Measurements from ENCODE around the gene GSTK1. TPM values are rescaled to one million over a fixed set of nuclear protein-coding genes. Genes with fewer than 3 reads are reported as not detected.

Gene GSTK1
- total and polyA plus RNA-seq, 10 of the 15 experiments (the other 5 are each of a cell fraction or from before 2014, with no cell fraction given): 76.2 to 166 (median 127) TPM

DNA sequence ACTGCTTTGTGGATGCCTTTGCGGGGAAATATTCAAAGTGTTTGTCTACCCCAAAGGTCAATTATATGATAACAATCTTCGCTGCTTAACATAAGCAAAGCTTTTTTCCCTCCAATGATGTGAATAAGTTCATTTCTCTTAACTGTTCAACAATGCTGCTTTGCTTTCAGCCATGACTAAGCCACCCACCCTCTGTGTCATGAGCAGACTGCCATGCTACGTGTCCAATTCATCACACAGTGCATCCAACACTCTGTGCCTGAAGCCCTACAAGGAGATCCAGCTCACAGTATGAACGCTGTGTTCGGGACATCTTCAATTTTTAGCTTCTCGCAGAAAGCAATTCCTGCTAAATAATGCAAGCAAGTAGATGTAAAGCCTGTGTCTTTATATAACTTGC is 47.1 kb upstream of the GSTK1 start:
- Histone ChIP-seq H3K27ac (ENCODE audit: control insufficient read depth, insufficient read depth) (no peak overlapping the region), H3K4me3 (no peak overlapping the region), H4K20me1 (ENCODE audit: control insufficient read depth, insufficient read depth) (no peaks in the 10 kb centered on the region), H3K4me1 (ENCODE audit: control insufficient read depth, insufficient read depth, low read length) (no peaks in the 10 kb centered on the region), H3K27me3 (replicated peaks in 1 of 2; ENCODE audit: control insufficient read depth in 2 of 2, insufficient read depth in 2 of 2, low read length in 1 of 2) (no peaks in the 10 kb centered on the region; a peak in 2 of 4 replicates), H3K79me2 (ENCODE audit: control insufficient read depth, insufficient read depth, low read length) (no peaks in the 10 kb centered on the region), H3K36me3 (ENCODE audit: control insufficient read depth in 2 of 2, insufficient read depth in 2 of 2, low read length in 1 of 2) (no peaks in the 10 kb centered on the region), H2AFZ (ENCODE audit: control insufficient read depth, low read depth, low read length) (no peak overlapping the region), H3K9me3 (replicated peaks; ENCODE audit: control insufficient read depth, insufficient read depth, low read length) (no peaks in the 10 kb centered on the region), H3K4me2 (ENCODE audit: control insufficient read depth, insufficient read depth) (no peak overlapping the region), H3K9ac (ENCODE audit: control insufficient read depth, insufficient read depth, low read length) (no peak overlapping the region)
- in situ Hi-C loops (cut with MboI) (loop anchor here (5.0 to 10.0 kb wide), 3 partner anchors 209 to 581 kb away; no protein-coding TSS in a partner anchor), intact Hi-C loops (cut with micrococcal nuclease; ENCODE audit: unreplicated experiment) (loop anchor here (5.0 to 10.0 kb wide), 2 partner anchors 584 to 611 kb away; no protein-coding TSS in a partner anchor)
- POLR2A ChIA-PET: interaction anchor here (0.5 kb wide), 1 partner anchor 249 kb away, joined by 4 read pairs; no protein-coding TSS in a partner anchor
- CTCF ChIA-PET: interaction anchor here (1.0 to 11.5 kb wide), 11 partner anchors 10 to 503 kb away, joined by 3 to 434 read pairs (median 9); no protein-coding TSS in a partner anchor
- WGBS (ENCODE audit: insufficient coverage, insufficient replicate concordance, low lambda C conversion rate, missing lambda C conversion rate): 44% methylated on average over 6 of the region's 6 CpGs
- TF ChIP-seq SPI1 (IDR thresholded peaks at IDR 0.05; ENCODE audit: borderline replicate concordance, insufficient read depth, low read depth, low read length): no peak
- TF ChIP-seq, protein P1, sequence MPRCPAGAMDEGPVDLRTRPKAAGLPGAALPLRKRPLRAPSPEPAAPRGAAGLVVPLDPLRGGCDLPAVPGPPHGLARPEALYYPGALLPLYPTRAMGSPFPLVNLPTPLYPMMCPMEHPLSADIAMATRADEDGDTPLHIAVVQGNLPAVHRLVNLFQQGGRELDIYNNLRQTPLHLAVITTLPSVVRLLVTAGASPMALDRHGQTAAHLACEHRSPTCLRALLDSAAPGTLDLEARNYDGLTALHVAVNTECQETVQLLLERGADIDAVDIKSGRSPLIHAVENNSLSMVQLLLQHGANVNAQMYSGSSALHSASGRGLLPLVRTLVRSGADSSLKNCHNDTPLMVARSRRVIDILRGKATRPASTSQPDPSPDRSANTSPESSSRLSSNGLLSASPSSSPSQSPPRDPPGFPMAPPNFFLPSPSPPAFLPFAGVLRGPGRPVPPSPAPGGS (IDR thresholded peaks at IDR 0.05; ENCODE audit: borderline replicate concordance, insufficient read depth, low read depth, low read length, poor library complexity, severe bottlenecking): no peak
- no peak for TF ChIP-seq CEBPB (IDR thresholded peaks at IDR 0.05; ENCODE audit: borderline replicate concordance in 1 of 2, low read depth in 2 of 2, low read length in 2 of 2)
- no peak for TF ChIP-seq KLF5 (IDR thresholded peaks at IDR 0.05; ENCODE audit: partially characterized antibody)
- no peak for TF ChIP-seq HDAC2 (IDR thresholded peaks at IDR 0.05)
- TF ChIP-seq MXI1 (IDR thresholded peaks at IDR 0.05; ENCODE audit: low read depth, low read length): no peak
- TF ChIP-seq CBFB (IDR thresholded peaks at IDR 0.05; ENCODE audit: low read depth): no peak
- TF ChIP-seq, protein P2, sequence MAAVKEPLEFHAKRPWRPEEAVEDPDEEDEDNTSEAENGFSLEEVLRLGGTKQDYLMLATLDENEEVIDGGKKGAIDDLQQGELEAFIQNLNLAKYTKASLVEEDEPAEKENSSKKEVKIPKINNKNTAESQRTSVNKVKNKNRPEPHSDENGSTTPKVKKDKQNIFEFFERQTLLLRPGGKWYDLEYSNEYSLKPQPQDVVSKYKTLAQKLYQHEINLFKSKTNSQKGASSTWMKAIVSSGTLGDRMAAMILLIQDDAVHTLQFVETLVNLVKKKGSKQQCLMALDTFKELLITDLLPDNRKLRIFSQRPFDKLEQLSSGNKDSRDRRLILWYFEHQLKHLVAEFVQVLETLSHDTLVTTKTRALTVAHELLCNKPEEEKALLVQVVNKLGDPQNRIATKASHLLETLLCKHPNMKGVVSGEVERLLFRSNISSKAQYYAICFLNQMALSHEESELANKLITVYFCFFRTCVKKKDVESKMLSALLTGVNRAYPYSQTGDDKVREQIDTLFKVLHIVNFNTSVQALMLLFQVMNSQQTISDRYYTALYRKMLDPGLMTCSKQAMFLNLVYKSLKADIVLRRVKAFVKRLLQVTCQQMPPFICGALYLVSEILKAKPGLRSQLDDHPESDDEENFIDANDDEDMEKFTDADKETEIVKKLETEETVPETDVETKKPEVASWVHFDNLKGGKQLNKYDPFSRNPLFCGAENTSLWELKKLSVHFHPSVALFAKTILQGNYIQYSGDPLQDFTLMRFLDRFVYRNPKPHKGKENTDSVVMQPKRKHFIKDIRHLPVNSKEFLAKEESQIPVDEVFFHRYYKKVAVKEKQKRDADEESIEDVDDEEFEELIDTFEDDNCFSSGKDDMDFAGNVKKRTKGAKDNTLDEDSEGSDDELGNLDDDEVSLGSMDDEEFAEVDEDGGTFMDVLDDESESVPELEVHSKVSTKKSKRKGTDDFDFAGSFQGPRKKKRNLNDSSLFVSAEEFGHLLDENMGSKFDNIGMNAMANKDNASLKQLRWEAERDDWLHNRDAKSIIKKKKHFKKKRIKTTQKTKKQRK (IDR thresholded peaks at IDR 0.05; ENCODE audit: low read depth, low read length): no peak
- TF ChIP-seq PML (IDR thresholded peaks at IDR 0.05; ENCODE audit: low read length): no peak
- no peak for TF ChIP-seq SRF (IDR thresholded peaks at IDR 0.05; ENCODE audit: low read depth in 2 of 2, low read length in 2 of 2)
- RAD21 ChIA-PET (ENCODE audit: unreplicated experiment): interaction anchor here (1.0 to 2.7 kb wide), 6 partner anchors 200 to 398 kb away, joined by 3 to 83 read pairs (median 24); no protein-coding TSS in a partner anchor
- ATAC-seq: no peak
- SMC1A ChIA-PET (ENCODE audit: uncharacterized antibody, unreplicated experiment): interaction anchor here (0.6 to 6.5 kb wide), 9 partner anchors 10 to 587 kb away, joined by 3 to 191 read pairs (median 9); partner anchors contain the start of gene GSTK1
- BruUV-seq (replicated peaks): no TSS peak
- DNase-seq (ENCODE audit: low read depth, low spot score): no peak
- no peak for FAIRE-seq
